GM21737 (cell line): ENCODE results near the gene KLK2.

Experiments used
- ATAC-seq: cut with Tn5 transposase; IDR thresholded peaks from one replicate; pipeline ENCODE4 v1.9.1; 2021; ENCODE audit warnings: mild to moderate bottlenecking, moderate library complexity; ENCODE audit not compliant: unreplicated experiment

KLK2 gene

DNA sequence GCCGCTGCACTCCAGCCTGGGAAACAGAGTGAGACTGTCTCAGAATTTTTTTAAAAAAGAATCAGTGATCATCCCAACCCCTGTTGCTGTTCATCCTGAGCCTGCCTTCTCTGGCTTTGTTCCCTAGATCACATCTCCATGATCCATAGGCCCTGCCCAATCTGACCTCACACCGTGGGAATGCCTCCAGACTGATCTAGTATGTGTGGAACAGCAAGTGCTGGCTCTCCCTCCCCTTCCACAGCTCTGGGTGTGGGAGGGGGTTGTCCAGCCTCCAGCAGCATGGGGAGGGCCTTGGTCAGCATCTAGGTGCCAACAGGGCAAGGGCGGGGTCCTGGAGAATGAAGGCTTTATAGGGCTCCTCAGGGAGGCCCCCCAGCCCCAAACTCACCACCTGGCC, at the start of gene KLK2:
KLK2 (plus strand) TSS at position 384 of the 400 bp plus-strand sequence. CDS start 35 bp downstream, outside the sequence.
- no peak for ATAC-seq

DNA sequence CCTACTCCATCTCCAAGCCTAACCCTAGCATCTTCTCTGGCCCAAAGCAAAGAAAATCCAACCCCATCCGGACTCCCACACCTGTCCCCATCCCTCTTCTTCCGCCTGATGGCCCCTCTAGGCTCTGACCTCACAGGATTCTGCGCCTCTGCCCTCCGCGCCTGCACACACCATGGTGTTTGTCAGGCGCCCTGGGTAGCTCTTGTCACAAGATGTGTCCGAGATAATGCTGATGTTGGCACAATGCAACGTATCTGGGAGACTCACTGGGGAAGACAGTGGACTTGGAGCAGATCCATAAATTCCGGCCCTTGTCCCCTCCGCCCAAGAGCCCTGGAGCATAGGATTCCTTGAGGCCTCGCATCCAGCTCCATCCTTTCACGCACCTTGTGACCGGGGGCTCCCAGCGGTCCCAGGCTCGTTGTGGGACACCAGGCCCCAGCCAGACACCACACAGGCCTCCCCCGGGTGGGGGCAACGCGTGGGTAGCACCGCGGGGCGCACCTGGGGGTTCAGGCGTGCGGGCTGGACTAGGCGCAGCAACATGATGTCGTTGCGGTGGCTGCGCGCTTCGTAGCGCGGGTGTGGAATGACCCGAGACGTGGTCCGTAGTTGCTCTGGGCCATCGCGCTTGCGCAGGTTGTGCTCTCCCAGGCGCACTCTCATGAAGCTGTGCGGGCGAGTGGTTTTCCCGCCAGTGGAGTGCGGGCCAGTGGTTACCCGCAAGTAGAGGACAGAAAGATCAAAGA, 46.6 kb upstream of the KLK2 start:
- no peak for ATAC-seq

DNA sequence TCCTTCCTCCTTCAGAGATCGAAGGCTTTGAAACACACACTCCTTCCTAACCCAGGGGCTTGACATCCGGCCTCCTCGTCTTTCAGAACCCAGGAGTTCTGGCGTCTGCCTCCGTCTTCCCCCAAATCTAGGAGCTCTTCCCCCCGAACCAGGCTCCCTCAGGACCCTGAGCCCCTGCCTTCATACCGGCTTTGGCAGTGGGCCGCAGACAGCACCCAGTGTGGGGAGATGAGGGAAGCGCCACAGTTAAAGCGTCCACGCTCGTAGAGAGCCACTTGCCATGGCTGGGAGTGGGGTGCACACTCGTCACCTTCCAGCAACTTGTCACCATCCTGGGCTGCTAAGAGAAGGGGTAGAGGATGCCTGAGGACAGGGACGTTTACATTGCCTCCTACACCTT, 45.8 kb upstream of the KLK2 start:
- ATAC-seq, result no peak

DNA sequence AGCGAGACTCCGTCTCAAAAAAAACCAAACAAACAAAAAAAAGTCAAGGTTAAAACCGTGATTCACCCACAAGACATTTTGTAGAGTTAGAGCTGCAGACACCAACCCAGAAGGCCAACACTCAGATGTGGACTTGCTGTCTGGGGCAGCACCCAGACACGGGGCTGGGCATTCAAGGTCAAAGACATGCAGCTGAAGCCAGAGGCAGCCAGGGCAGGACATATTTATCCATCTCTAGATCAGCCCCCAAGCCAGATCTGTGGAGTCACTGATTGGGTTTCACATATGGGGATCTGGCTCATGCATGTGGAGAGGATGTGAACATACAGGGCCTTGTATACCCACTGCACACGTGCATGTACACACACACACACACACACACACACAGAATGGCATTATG, 43.4 kb upstream of the KLK2 start:
- no peak for ATAC-seq

DNA sequence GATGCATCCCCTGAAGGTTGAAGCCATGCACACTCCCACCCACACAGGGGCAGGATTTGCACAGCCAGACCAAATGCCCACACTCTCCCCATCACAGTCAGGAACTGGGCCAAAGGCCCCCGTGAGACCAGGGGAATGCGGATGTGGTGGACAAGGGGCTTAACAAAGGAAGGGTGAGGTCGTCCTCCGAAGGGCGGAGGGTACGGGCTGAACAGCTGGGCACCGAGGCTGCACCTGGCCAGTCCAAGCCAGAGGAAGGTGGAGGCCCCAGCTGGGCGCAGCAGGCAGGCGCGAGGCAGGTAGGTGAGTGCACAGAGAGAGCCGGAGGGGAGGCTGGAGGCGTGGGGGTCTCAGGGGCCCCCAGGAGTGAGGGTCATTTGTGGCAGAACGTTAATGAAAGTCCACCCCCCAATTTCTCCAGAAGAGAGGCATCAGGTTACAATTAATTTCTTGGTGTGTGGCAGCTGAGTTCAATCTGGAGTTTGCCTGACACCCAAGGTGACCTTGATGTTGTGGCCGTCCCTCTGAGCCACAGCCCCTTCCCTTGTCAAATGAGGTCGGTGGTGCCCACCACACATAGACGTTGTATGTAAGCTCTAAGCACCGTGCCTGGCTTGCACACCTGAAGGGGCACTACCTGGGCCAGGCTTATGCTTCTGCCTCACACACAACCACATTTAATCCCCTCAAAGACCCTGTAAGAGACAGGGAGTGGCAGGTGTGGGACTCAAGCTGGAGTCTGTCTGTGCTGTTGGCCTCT, 42.8 kb upstream of the KLK2 start:
- ATAC-seq, result no peak

DNA sequence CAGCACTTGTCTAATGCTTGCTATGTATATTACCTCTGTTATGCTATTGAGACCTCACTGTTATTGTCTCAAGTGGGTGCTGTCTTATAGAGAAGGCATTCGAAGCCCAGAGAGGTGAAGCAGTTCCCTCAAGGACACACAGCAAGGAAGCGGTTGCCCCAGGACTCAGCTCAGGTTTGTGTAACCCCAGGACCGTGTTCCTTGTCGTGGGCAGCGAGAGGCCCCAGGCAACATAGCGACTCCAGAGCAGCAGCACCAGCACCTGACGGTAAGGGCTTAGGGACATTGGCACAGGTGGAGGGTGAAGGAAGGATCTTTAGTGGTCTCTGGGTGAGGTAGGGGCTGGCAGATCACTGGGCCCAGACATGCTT, 42.2 kb upstream of the KLK2 start:
- ATAC-seq, result no peak

DNA sequence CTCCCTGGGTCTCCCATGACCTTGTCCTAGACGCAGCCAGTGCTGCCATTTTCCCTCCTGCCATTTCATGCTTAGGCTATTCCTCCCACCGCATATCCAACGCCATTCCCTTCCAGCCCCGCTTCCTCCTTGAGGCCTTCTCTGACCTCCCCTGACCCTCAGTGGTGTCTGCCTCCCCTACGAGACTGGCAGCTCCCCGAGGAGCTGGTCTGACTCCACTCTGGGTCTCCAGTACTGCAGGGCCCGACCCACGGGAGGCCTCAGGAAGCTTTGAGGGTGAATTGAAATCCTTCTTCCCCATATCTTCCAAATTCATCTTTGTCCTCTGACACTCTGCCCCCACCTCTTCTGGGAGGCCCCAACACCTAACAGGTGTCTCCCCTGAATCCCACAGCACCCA, 40.6 kb upstream of the KLK2 start:
- ATAC-seq, result no peak

DNA sequence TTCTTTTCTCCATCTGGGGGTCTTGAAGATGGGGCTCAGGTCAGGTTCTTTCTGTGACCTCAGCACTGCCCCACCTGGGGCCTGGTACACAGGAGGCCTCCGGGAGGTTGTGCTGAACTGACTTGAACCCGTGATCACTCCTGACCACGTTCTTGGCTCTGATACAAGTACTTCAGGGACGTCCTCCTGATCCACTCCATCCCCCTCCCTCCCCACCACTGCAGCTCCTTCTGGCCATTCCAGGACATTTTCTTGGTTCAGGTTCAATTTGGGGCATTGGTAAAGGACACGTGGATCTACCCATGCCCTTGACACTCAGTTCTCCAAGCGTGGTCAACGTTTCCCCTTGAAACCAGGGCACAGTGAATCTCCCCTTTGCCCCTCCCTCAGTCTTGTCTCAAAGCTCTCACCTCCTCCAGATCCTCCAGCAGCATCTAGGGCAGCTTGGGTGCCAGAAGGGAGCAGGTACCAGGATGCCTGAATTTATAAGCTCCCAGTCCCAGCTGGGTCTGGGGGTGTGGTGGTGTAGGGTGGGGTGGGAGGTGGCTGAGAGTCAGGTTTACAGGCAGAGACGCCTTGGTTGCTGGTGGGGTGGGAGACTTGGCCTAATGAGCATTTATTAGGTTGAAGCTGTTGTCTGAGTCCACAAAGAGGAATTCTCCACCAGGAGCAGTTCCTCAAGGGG, 40.0 kb upstream of the KLK2 start, which contains the start of gene KLK15:
KLK15 (minus strand) TSS at position 458 of the 685 bp plus-strand sequence. CDS start 2,082 bp downstream, outside the sequence.
- ATAC-seq, result no peak

DNA sequence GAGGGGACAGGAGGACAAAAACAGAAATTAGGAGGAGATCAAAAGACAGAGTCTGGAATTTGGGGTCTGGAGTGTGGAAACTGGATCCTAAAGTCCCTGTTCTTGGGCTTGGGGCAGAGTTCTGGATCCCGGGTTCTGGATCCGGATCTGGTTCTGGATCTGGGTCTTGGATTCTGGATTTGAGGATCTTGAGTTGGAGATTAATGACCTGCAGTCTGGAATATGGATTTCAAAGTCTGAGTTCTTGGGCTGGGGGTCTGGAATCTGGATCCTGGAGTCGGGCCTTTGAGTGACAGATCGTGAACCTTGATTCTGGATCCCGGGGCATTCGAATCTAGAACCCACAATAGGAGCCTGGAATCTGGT, 39.5 kb upstream of the KLK2 start:
- ATAC-seq, result no peak

DNA sequence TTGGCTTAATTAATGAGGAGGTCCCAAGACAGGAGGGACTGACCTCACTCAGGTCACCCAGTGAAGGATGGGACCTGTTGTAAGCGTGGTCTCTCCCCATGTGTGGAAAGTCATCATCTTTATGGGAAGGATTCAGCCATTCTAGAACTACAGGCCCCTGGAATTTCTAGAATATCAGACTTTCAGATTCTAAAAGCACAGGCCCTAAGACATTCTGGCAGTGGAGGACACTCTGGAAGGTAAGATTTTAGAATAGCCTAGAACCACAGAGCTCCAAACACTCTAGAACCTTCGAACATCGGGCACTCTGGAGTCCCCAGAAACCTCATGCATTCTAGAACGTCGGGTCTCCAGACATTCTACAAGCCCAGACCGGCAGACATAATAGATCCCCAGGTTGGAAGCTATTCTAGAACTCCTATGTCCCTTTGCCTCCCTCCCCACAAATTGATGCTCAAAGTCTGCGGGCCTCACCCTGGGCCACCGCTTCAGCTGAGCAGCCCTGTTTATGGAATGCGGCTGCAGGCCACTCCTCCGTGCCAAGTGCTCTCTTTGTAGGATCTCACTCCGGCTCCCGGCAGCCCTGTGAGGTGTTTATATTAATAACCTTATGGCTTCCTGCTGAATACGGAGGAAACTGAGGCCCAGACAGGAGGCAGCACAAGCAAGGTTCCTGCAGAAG, 38.0 kb upstream of the KLK2 start:
- ATAC-seq, result no peak

DNA sequence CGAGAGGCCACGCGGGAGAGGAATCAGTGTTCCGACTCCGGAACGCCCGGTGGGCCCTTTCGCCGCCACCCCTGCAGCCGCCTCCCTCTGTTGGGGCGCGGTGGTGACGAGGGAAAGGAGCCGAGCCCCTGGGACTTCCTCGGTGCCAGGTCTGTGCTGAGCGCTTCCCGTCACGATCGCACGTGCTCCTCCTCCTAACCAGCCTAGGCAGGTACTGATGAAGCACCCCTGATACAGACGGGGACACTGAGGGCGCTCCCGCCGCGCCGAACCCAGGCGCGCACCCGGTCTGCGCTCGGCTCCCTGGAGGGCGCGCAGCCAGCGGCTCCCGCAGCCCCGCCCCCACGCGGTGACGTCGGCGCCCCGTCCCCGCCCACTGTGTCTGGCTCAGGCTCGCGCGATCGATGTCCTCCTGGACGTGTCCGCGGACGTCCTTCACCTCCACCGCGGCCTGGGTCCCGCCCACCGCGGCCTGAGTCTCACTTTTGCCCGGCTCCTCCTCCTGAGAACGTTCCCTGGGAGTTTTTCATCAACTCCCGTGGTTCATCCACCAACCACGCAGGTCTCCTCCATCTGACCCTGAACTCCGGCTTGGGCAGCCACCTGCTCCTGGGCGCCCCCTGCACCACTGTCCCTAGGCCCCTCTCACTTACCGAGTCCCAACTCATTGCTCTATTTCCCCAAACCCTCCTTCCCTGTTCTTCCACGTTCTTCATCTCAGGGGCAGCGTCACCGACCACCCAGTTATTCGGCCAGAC, 37.3 kb upstream of the KLK2 start:
- peak; percentile 82 for ATAC-seq

DNA sequence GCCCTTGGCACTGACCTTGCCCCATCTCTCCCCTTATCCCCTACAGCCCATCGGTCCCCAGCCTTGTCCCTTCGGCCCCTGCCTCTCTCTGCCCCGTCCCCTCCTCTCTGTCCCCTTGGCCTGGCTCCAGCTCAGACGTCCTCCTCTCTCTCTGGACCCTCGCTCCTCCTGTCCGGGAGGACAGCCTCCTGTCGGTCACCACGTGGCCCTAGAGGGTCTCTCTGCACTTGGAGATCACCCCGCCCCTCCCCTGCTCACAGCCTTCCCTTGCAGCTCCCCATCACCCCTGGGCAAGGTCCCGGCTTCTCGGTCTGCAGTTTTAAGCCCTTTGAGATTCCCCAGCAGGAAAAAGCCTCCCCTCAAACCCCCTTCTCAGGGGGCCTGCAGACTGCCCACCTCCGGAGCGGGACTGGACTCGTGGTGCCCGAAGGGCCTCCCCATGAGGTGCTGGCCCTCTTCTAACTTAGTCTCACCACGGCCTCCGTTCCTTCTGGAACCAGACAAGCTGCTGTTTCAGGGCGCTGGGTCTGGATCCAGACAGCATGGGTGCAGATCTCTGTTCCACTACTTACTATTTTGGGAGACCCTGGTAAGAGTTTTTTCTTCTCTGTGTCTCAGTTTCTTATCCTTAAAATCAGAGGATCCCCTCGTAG, 36.6 kb upstream of the KLK2 start:
- ATAC-seq, result no peak

DNA sequence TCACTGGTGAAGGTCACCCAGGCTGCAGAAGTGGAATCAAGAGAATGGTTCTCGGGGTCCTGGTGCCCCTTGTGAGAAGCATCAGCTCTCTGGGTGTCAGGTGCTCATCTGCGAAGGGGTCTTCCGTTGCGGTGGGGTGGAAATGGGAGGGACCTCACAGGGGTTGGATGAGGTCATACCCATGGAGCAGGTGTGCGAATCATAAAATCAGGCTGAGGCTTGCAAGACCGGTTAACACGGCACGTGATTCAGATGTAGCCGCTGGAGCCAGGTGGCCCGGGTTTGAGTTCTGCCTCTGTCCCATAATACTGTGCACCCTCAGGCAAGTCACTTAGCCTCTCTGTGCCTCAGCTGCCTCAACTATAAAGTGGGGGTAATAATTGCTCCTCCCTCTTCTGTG, 35.9 kb upstream of the KLK2 start:
- ATAC-seq, result no peak

DNA sequence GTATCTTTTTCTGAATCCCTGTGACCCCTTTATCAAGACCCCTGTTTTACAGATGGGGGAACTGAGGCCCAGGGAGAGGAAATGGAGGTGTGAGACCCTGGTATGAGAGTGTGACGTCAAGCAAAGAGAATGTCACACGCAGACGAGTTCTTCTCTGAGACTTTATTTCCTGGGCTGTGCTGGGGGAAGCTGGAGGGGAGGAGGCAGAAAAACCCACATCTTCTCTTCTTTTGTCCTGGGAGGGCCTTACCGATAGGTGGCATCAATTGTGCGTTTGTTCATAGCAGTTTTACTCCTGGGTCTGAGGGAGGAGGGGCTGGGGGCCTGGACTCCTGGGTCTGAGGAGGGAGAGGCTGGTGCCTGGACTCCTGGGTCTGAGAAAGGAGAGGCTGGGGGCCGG, 35.0 kb upstream of the KLK2 start:
- ATAC-seq, result no peak

DNA sequence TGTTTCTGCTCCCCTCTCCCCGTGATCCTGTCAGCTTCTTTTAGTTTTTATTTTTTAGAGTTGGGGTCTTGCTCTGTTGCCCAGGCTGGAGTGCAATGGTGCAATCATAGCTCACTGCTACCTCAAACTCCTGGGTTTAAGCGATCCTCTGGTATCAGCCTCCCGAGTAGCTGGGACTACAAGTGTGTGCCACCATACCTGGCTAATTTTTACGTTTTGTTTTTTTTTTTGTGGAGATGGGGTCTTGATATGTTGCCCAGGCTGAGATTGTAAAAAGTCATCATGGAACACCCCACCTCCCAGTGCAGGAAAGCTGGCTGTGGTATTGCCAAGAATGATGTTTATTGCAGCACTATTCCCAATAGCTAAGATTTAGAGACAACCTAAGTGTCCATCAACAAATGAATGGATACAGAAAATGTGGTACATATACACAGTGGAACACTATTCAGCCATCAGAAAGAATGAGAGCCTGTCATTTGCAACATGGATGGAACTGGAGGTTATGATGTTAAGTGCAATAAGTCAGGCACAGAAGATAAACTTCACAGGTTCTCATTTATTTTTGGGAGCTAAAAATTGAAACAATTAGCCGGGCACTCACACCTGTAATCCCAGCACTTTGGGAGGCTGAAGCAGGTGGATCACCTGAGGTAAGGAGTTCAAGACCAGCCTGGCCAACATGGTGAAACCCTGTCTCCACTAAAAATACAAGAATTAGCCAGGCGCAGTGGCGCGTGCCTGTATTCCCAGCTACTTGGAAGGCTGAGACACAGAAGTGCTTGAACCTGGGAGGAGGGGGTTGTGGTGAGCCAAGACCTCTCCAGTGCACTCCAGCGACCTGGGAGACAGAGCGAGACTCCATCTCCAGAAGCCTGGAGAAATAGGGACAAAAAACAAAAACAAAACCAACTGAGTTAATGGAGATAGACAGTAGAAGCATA, 33.3 kb upstream of the KLK2 start:
- ATAC-seq, result no peak

DNA sequence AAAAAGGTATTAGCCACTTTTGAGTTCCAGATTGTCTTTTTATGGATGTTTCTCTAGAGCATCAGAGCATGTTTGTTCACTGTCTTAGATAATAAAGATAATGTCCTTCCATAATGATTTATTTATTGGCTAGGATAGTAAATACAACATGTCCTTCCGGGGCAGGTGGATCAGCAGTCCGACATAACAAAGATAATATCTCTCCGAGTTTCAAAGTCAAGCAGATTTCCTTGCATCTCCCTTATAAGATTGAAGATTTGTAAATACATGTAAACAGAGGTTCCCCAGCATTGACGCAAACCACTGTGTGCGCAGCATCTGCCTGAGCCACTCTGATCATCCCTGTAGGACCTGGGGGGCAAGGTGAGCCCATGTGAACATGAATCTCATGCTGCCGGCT, 31.1 kb upstream of the KLK2 start:
- no peak for ATAC-seq

DNA sequence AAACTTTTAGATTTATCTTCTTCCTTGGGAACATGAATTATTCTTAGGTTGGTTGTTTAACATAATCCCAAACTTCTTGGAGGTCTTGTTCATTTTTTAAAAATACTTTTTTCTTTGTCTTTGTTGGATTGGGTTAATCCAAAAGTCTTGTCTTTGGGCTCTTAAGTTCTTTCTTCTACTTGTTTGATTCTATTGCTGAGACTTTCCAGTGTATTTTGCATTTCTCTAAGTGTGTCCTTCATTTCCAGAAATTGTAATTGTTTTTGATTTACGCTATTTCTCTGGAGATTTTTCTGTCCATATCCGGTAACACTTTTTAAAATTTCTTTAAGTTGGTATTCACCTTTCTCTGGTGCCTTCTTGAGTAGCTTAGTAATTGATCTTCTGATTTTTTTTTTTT, 30.0 kb upstream of the KLK2 start:
- ATAC-seq, result no peak

DNA sequence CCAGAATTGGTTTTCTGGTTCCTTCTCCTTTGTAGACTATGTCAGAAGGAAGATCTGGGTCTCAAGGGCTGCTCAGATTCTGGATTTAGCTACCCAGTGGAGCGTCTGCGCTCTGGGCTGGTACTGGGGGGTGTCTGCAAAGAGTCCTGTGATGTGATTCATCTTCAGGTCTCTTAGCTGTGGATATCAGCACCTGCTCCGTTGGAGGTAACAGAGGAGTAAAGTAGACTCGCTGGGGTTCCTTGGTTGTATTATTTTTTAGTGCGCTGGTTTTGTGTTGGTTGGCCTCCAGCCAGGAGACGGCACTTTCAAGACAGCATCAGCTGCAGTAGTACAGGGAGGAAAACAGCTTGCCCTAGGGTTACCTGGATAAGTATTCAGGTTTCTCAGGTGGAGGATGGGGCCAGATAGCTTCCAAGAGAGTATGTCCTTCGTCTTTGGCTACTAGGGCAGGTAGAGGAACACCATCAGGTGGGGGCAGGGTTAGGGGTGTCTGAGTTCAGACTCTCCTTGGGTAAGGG, 29.5 kb upstream of the KLK2 start:
- ATAC-seq, result no peak
